ENCODE data around the gene FBXL16. TPM values are rescaled to one million over a fixed set of nuclear protein-coding genes. Genes with fewer than 3 reads are reported as not detected.

The FBXL16 gene
- polyA plus RNA-seq, 1 of the 3 experiments (the other 2 are of a cell fraction), result 19.8 TPM

- WGBS (ENCODE audit: low lambda C conversion rate), result 98% methylated on average over 22 of the region's 29 CpGs
- ChIA-PET CTCF (interaction anchor here (1.0 to 22.4 kb wide), 8 partner anchors 11 to 68 kb away, joined by 3 to 358 read pairs (median 20); partner anchors contain the start of genes ANTKMT, CCDC78, CHTF18 and CIAO3), POLR2A (interaction anchor here (0.7 to 2.6 kb wide), 6 partner anchors 8 to 67 kb away, joined by 3 to 13 read pairs (median 4); partner anchors contain the start of genes CCDC78 and CIAO3)
Observed at GRCh38 chr16:716768-717325, 11.2 kb upstream of the FBXL16 start.

More at GRCh38 chr16:716768-717325, 11.2 kb upstream of the FBXL16 start:
- no peaks in the 10 kb centered on the region for H3K9me3 ChIP-seq
- peaks cover 12 to 44% of the 10 kb centered on the region in 2 experiments; a peak in 3 of 4 replicates for H3K4me1 ChIP-seq (ENCODE audit: control insufficient read depth in 1 of 2, insufficient read depth in 2 of 2, low read depth in 1 of 2, low read length in 1 of 2)
- H3K27ac ChIP-seq (ENCODE audit: low read depth in 2 of 2, low read length in 1 of 2), result peak overlapping the region in 1 of 2 experiments; percentile 91; a peak in 3 of 4 replicates
- peak overlapping the region in 1 of 2 experiments; percentile 70; a peak in 2 of 4 replicates for H3K4me3 ChIP-seq (ENCODE audit: low read depth in 2 of 2, low read length in 1 of 2)
- H3F3A ChIP-seq (replicated peaks; ENCODE audit: insufficient read depth), result peaks cover 28% of the 10 kb centered on the region
- no peak for DNase-seq
- H3K9me2 ChIP-seq, result no peaks in the 10 kb centered on the region
- no peak overlapping the region for H2AFZ ChIP-seq (ENCODE audit: low read depth)
- peaks cover 0 to 4% of the 10 kb centered on the region in 2 experiments for H3K36me3 ChIP-seq (replicated peaks in 1 of 2; ENCODE audit: control insufficient read depth in 1 of 2, insufficient read depth in 2 of 2, low read length in 1 of 2)
- H3K9ac ChIP-seq, result no peak overlapping the region
- peaks cover 15% of the 10 kb centered on the region; the same call in 1 of the 2 replicates for H4K20me1 ChIP-seq (ENCODE audit: insufficient read depth)
- peak overlapping the region; percentile 93 for H3K4me2 ChIP-seq
- H3K27me3 ChIP-seq (ENCODE audit: insufficient read depth), result no peaks in the 10 kb centered on the region
- TF ChIP-seq YY1 (IDR thresholded peaks at IDR 0.05; ENCODE audit: low read depth) (no peak), RFX5 (IDR thresholded peaks at IDR 0.05; ENCODE audit: low read length) (no peak), TEAD4 (IDR thresholded peaks at IDR 0.05; ENCODE audit: borderline replicate concordance, insufficient read depth) (no peak), ZBTB33 (IDR thresholded peaks at IDR 0.05; ENCODE audit: borderline replicate concordance, low read depth) (no peak), USF1 (IDR thresholded peaks at IDR 0.05; ENCODE audit: borderline replicate concordance, low read depth) (no peak), GATA2 (CRISPR knock-in tag; IDR thresholded peaks at IDR 0.05) (no peak), CTCF (IDR thresholded peaks at IDR 0.05) (no peak), SMC3 (IDR thresholded peaks at IDR 0.05; ENCODE audit: low read depth, low read length) (no peak), ELF1 (IDR thresholded peaks at IDR 0.05) (no peak), MAX (IDR thresholded peaks at IDR 0.05; ENCODE audit: low read depth) (no peak), CHD2 (IDR thresholded peaks at IDR 0.05; ENCODE audit: low read length, partially characterized antibody) (no peak), USF2 (IDR thresholded peaks at IDR 0.05; ENCODE audit: borderline replicate concordance, low read depth, low read length) (no peak), MEF2A (IDR thresholded peaks at IDR 0.05; ENCODE audit: borderline replicate concordance, low read depth) (no peak), RCOR1 (IDR thresholded peaks at IDR 0.05; ENCODE audit: low read length) (no peak), POLR2AphosphoS5 (IDR thresholded peaks at IDR 0.05; ENCODE audit: low read depth, low read length) (no peak), JUND (IDR thresholded peaks at IDR 0.05) (no peak), MXI1 (IDR thresholded peaks at IDR 0.05; ENCODE audit: low read depth, low read length) (no peak), FOSL2 (IDR thresholded peaks at IDR 0.05; ENCODE audit: borderline replicate concordance, low read depth) (no peak), GABPA (IDR thresholded peaks at IDR 0.05; ENCODE audit: low read depth) (no peak)
- H3K79me2 ChIP-seq (ENCODE audit: insufficient read depth), result peaks cover 2% of the 10 kb centered on the region; the same call in 1 of the 2 replicates
